HUES64 (cell line): ENCODE data around the gene FGF4.
A peak's percentile ranks its signal among the peaks of the same experiment; 100 is the strongest.
"Not testable (repeated sequence)": the region's sequence is repeated elsewhere in the genome, so short reads cannot be mapped to it uniquely, and the experiment has no call there.

ENCODE experiments used
- H3K27ac ChIP-seq: 2 replicates; pipeline ENCODE4 v1.7.0; 2013; ENCODE audit warnings: low read depth, low read length, inconsistent platforms
- H3K27me3 ChIP-seq: 2 replicates; pipeline ENCODE4 v1.6.1; 2013; ENCODE audit warnings: mild to moderate bottlenecking, low read length; ENCODE audit not compliant: insufficient read depth
- H3K36me3 ChIP-seq: 2 replicates; pipeline ENCODE4 v1.6.1; 2013; ENCODE audit warnings: mild to moderate bottlenecking, low read length; ENCODE audit not compliant: insufficient read depth
- H3K4me1 ChIP-seq: 2 replicates; pipeline ENCODE4 v1.6.1; 2013; ENCODE audit warnings: mild to moderate bottlenecking, low read length, moderate library complexity; ENCODE audit not compliant: insufficient read depth
- H3K4me3 ChIP-seq: 2 replicates; pipeline ENCODE4 v1.5.1; 2013; ENCODE audit warnings: mild to moderate bottlenecking, low read length, moderate library complexity
- H3K9ac ChIP-seq: 2 replicates; pipeline ENCODE4 v1.6.1; 2013; ENCODE audit warnings: mild to moderate bottlenecking, low read depth, low read length
- H3K9me3 ChIP-seq: 2 replicates; pipeline ENCODE4 v1.6.1; 2013; ENCODE audit warnings: low read depth, low read length; ENCODE audit not compliant: insufficient read depth
- WGBS: fragments of 150-250, 120-280 bp; methylation state at CpG from one replicate; pipeline ENCODE4 v1.1.7; 2013; ENCODE audit warnings: missing lambda C conversion rate; 5-methylcytosine and 5-hydroxymethylcytosine counted together

The FGF4 gene

GRCh38 chr11:69770540-69770939 lies 4.6 kb downstream of the FGF4 start:
- Histone ChIP-seq H3K4me1 (peaks cover 36% of the 10 kb centered on the region), H3K36me3 (no peaks in the 10 kb centered on the region), H3K4me3 (no peak overlapping the region), H3K27me3 (peaks cover 42% of the 10 kb centered on the region), H3K9me3 (no peaks in the 10 kb centered on the region), H3K9ac (no peak overlapping the region), H3K27ac (peak overlapping the region; percentile 60; the same call in 1 of the 2 replicates)
- 20% methylated on average over 5 of the region's 5 CpGs for WGBS

- Histone ChIP-seq H3K27ac (no peak overlapping the region), H3K27me3 (no peaks in the 10 kb centered on the region), H3K4me3 (no peak overlapping the region), H3K9ac (no peak overlapping the region), H3K4me1 (peaks cover 1% of the 10 kb centered on the region), H3K9me3 (no peaks in the 10 kb centered on the region), H3K36me3 (no peaks in the 10 kb centered on the region)
- 83% methylated on average over 10 of the region's 10 CpGs for WGBS
Measured at GRCh38 chr11:69765498-69765995, 9.6 kb downstream of the FGF4 start.

GRCh38 chr11:69764918-69765317 lies 10.2 kb downstream of the FGF4 start:
- H3K27ac ChIP-seq, H3K4me1 ChIP-seq, H3K4me3 ChIP-seq, H3K9me3 ChIP-seq, H3K27me3 ChIP-seq, H3K9ac ChIP-seq, H3K36me3 ChIP-seq: not testable (repeated sequence)
- WGBS, result 98% methylated on average over 7 of the region's 7 CpGs

- Histone ChIP-seq H3K9me3 (peaks cover 3% of the 10 kb centered on the region; the same call in 1 of the 2 replicates), H3K36me3 (no peaks in the 10 kb centered on the region), H3K27ac (no peak overlapping the region), H3K27me3 (no peaks in the 10 kb centered on the region), H3K4me1 (no peaks in the 10 kb centered on the region), H3K4me3 (no peak overlapping the region), H3K9ac (no peak overlapping the region)
- 86% methylated on average over 4 of the region's 4 CpGs for WGBS
Measured at GRCh38 chr11:69760319-69760718, 14.8 kb downstream of the FGF4 start.

DNA sequence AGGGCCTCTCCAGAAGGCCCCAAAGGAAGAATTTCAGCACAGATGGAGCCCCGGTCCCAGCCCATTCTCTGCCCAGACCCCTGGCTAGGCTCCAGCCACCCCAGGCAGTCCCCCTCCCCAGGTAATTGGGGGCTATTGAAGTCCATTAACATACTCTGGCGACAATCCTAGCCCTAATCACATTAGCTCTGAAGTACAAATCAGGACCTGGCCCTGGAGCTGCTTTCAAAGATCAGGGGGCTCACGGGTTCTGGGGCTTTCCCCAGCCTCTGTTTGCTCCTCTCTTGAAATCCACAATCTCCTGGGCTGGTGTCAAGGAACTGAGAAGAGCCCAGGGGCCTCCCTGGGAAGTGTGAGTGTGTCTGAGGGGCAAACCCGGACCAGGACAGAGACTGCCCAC lies 22.3 kb downstream of the FGF4 start:
- H3K9ac ChIP-seq, result no peak overlapping the region
- no peaks in the 10 kb centered on the region for H3K27me3 ChIP-seq
- H3K4me1 ChIP-seq, result no peaks in the 10 kb centered on the region; the same call in 1 of the 2 replicates
- no peak overlapping the region for H3K27ac ChIP-seq
- 32% methylated on average over 4 of the region's 4 CpGs for WGBS
- no peaks in the 10 kb centered on the region for H3K36me3 ChIP-seq
- no peaks in the 10 kb centered on the region for H3K9me3 ChIP-seq
- H3K4me3 ChIP-seq, result no peak overlapping the region

GRCh38 chr11:69750875-69751597 lies 24.1 kb downstream of the FGF4 start:
- H3K4me1 ChIP-seq, result no peaks in the 10 kb centered on the region; the same call in 1 of the 2 replicates

DNA sequence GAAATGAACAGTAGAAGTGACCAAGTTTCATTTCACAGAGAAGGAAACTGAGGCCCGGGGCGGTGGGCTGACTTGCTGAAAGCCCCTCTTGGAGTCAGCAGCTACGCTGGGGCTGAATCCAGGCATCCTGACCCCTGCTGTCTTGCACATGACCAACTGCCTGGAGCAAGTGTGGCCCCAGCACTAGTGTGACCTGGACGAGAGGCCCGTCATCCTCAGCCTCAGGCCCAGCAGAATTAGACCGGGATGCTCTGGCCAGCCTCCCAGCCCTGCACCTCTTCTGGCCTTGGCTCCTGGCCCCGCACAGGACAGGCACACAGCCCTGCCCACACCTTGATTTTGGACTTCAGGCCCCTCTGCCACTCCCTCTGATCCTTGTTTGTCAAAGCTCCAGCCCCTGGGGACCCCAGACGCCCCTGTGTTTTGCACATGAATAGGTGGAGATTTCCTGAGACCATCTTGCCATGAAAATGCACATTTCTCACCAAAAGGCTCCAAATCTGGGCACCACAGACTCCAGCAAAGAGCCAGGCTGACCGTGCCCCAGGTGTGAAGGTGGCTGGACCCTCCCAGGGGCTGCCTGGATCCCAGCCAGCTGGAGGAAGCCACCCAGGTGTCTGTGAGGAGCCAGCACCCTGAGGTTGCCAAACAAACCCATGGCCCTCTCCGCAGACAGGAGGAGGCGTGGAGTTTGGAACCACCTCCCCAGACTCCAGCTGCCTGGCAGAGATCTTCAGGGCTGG lies 24.9 kb downstream of the FGF4 start:
- WGBS, result 66% methylated on average over 11 of the region's 11 CpGs
- Histone ChIP-seq H3K36me3 (no peaks in the 10 kb centered on the region), H3K4me3 (no peak overlapping the region), H3K9ac (no peak overlapping the region), H3K27ac (no peak overlapping the region), H3K27me3 (no peaks in the 10 kb centered on the region), H3K4me1 (no peaks in the 10 kb centered on the region; the same call in 1 of the 2 replicates), H3K9me3 (no peaks in the 10 kb centered on the region)

More at GRCh38 chr11:69750875-69751597, 24.1 kb downstream of the FGF4 start:
- H3K27me3 ChIP-seq, result no peaks in the 10 kb centered on the region
- H3K36me3 ChIP-seq, result no peaks in the 10 kb centered on the region
- H3K9me3 ChIP-seq, result no peaks in the 10 kb centered on the region
- H3K27ac ChIP-seq, result no peak overlapping the region
- H3K9ac ChIP-seq, result no peak overlapping the region
- 87% methylated on average over 10 of the region's 11 CpGs for WGBS
- no peak overlapping the region for H3K4me3 ChIP-seq

DNA sequence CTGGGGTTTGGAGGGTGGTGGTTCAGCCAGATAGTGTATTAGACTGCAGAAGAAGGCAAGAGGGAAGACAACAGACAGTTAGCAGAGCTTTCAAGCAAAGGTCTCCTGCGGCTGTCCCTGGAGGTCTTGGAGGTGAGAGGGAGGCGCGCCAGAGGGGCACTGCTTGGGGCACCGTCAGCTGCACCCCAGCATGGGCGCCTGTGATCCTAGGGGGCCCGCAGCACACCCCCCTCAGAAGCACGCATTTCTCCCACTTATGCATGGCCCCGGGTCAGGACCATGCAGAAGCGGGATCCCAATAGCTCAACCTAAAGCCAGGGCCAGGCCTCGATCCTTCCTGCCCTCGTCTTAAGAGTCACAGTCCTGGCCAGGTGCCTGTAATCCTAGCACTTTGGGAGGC lies 26.5 kb downstream of the FGF4 start:
- Histone ChIP-seq H3K9me3 (no peaks in the 10 kb centered on the region), H3K27ac (no peak overlapping the region), H3K27me3 (no peaks in the 10 kb centered on the region), H3K4me1 (peaks cover 5% of the 10 kb centered on the region), H3K36me3 (no peaks in the 10 kb centered on the region), H3K4me3 (no peak overlapping the region), H3K9ac (no peak overlapping the region)
- WGBS, result 86% methylated on average over 11 of the region's 11 CpGs

DNA sequence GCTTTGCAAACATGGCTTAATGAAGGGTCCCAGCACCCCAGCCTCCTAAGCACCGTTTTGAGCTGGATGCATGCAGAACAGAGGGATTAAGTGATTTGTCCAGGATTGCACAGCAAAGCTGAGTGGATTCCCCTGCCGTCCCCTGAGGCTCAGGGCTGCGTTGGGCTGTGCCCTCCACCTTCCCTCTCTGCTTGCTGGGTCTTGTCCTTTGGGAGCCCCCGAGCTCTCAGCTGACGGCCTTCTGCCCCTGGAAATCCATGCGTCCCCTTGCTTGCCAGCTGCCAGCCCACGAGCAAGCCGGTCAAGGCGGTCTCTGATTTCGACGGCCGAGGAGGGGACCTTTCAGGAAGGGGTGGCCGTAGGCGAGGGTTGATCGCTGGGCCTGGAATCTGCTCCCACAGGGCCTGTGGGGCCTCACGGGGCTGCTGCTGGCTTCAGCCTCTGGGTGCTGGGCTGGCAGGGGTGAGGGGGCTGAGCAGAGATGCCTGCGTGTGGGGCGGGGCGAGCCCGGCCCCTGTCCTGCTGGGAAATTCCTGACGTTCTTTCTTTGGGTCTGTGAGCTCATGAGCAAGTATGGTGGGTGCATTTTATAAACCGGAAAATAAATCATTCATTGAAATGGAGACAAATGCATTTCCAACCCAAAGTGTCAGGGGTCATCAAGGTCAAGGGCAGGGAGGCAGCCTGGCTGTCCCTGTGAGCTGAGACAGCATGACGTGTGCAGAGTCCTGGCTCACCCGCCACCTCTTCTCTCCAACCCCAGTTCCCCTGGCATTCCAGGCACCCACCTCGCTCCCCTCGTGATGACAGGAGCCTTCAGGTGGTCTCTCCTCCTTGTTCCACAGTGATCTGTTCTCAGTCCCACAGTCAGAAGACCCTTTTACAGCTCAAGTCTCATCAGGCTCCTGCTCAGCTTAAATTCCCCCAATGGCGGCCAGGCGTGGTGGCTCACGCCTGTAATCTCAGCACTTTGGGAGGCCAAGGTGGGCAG lies 28.1 kb downstream of the FGF4 start:
- WGBS, result 79% methylated on average over 29 of the region's 29 CpGs

GRCh38 chr11:69746140-69746539 lies 29.0 kb downstream of the FGF4 start:
- no peaks in the 10 kb centered on the region for H3K9me3 ChIP-seq
- H3K36me3 ChIP-seq, result no peaks in the 10 kb centered on the region
- peaks cover 5% of the 10 kb centered on the region for H3K4me1 ChIP-seq
- 90% methylated on average over 8 of the region's 8 CpGs for WGBS
- no peak overlapping the region for H3K27ac ChIP-seq
- H3K4me3 ChIP-seq, result no peak overlapping the region
- H3K27me3 ChIP-seq, result no peaks in the 10 kb centered on the region
- H3K9ac ChIP-seq, result no peak overlapping the region

More for the DNA sequence above, 28.1 kb downstream of the FGF4 start:
- no peak overlapping the region for H3K9ac ChIP-seq
- H3K9me3 ChIP-seq, result no peaks in the 10 kb centered on the region
- no peak overlapping the region for H3K27ac ChIP-seq
- H3K4me3 ChIP-seq, result no peak overlapping the region
- no peaks in the 10 kb centered on the region for H3K36me3 ChIP-seq
- H3K27me3 ChIP-seq, result no peaks in the 10 kb centered on the region
- H3K4me1 ChIP-seq, result peaks cover 5% of the 10 kb centered on the region
